GM23338 (cell line): Measurements from ENCODE around the gene CADPS. TPM values are rescaled to one million over a fixed set of nuclear protein-coding genes. Genes with fewer than 3 reads are reported as not detected.
A peak's percentile ranks its signal among the peaks of the same experiment; 100 is the strongest.

ENCODE experiments used
- ATAC-seq: fragments of 200-7000 bp; cut with Tn5 transposase; 3 replicates; pipeline ENCODE4 v1.9.1; 2020
- DNase-seq: peaks from one replicate; pipeline ENCODE4 v3.0.0-alpha.2; 2015; ENCODE audit warnings: low spot score
- H2AFZ ChIP-seq: fragments of 200-600 bp; sonication (generic); 2 replicates; pipeline ENCODE4 v1.8.0; 2016; ENCODE audit warnings: antibody characterized with exemption, mild to moderate bottlenecking, moderate library complexity
- H3F3A ChIP-seq: fragments of 200-600 bp; sonication (generic); replicated peaks from 2 replicates; pipeline ENCODE4 v1.8.0; 2017; ENCODE audit warnings: antibody characterized with exemption, mixed run types, low read depth
- H3K27ac ChIP-seq: fragments of 200-600 bp; sonication (generic); 2 replicates; pipeline ENCODE4 v1.6.1; 2016; ENCODE audit warnings: low read depth
- H3K27me3 ChIP-seq: fragments of 200-600 bp; sonication (generic); 2 replicates; pipeline ENCODE4 v1.8.0; 2016; ENCODE audit warnings: mild to moderate bottlenecking, mixed run types, moderate library complexity; ENCODE audit not compliant: insufficient read depth
- H3K36me3 ChIP-seq: fragments of 200-600 bp; sonication (generic); 2 replicates; pipeline ENCODE4 v1.8.0; 2016; ENCODE audit warnings: mild to moderate bottlenecking; ENCODE audit not compliant: insufficient read depth
- H3K4me1 ChIP-seq: fragments of 200-600 bp; sonication (generic); 2 replicates; pipeline ENCODE4 v1.8.0; 2016; ENCODE audit warnings: mild to moderate bottlenecking, moderate library complexity; ENCODE audit not compliant: insufficient read depth
- H3K4me2 ChIP-seq: fragments of 200-600 bp; sonication (generic); 2 replicates; pipeline ENCODE4 v1.7.1; 2017; ENCODE audit warnings: mixed run types
- H3K4me3 ChIP-seq: fragments of 200-600 bp; sonication (generic); 2 replicates; pipeline ENCODE4 v1.6.1; 2016; ENCODE audit warnings: mixed run types
- H3K79me2 ChIP-seq: fragments of 200-600 bp; sonication (generic); replicated peaks from 2 replicates; pipeline ENCODE4 v1.8.0; 2017; ENCODE audit warnings: mild to moderate bottlenecking; ENCODE audit not compliant: insufficient read depth
- H3K9me2 ChIP-seq: fragments of 200-600 bp; sonication (generic); 2 replicates; pipeline ENCODE4 v1.8.0; 2017; ENCODE audit not compliant: insufficient read depth
- H4K20me1 ChIP-seq: fragments of 200-600 bp; sonication (generic); replicated peaks from 2 replicates; pipeline ENCODE4 v1.8.0; 2017; ENCODE audit warnings: mild to moderate bottlenecking; ENCODE audit not compliant: insufficient read depth
- H3K27ac Mint-ChIP-seq: 2 replicates; pipeline ENCODE4 v1.8.0; 2020; ENCODE audit warnings: inconsistent platforms, mild to moderate bottlenecking, moderate library complexity, mixed read lengths
- H3K27me3 Mint-ChIP-seq: 3 replicates; pipeline ENCODE4 v1.8.0; 2022; ENCODE audit warnings: low read depth, mild to moderate bottlenecking, moderate library complexity, mixed read lengths, inconsistent platforms; ENCODE audit not compliant: insufficient read depth, poor library complexity
- H3K36me3 Mint-ChIP-seq: 3 replicates; pipeline ENCODE4 v1.8.0; 2021; ENCODE audit warnings: low read depth, mild to moderate bottlenecking, inconsistent platforms, moderate library complexity, mixed read lengths
- H3K4me1 Mint-ChIP-seq: 3 replicates; pipeline ENCODE4 v1.8.0; 2020; ENCODE audit warnings: mild to moderate bottlenecking, inconsistent platforms, mixed read lengths
- H3K4me3 Mint-ChIP-seq: 3 replicates; pipeline ENCODE4 v1.8.0; 2021; ENCODE audit warnings: moderate library complexity, mild to moderate bottlenecking, inconsistent platforms, mixed read lengths
- H3K9me3 Mint-ChIP-seq: 3 replicates; pipeline ENCODE4 v1.8.0; 2020; ENCODE audit warnings: moderate library complexity, mild to moderate bottlenecking, inconsistent platforms, mixed read lengths
- CREB1 ChIP-seq: fragments of 250-450 bp; sonication (Bioruptor Pico); IDR thresholded peaks from 2 replicates; pipeline ENCODE4 v1.5.0; 2020; ENCODE audit warnings: low read depth, mild to moderate bottlenecking, moderate library complexity
- EZH2phosphoT487 ChIP-seq: fragments of 200-600 bp; sonication (generic); IDR thresholded peaks from one replicate; pipeline ENCODE4 v1.8.1; 2018; ENCODE audit warnings: antibody characterized with exemption; ENCODE audit not compliant: unreplicated experiment
- NANOG ChIP-seq: IDR thresholded peaks from 2 replicates; pipeline ENCODE4 v1.6.1; 2016; ENCODE audit warnings: antibody characterized with exemption, borderline replicate concordance
- POLR2AphosphoS5 ChIP-seq: IDR thresholded peaks from 2 replicates; pipeline ENCODE4 v1.6.1; 2016; ENCODE audit warnings: antibody characterized with exemption, low read depth
- STAT1 ChIP-seq: IDR thresholded peaks from one replicate; pipeline ENCODE4 v1.6.1; 2016; ENCODE audit warnings: antibody characterized with exemption; ENCODE audit not compliant: unreplicated experiment
- ZNF114 ChIP-seq: fragments of 250-450 bp; sonication (Bioruptor Pico); IDR thresholded peaks from 2 replicates; pipeline ENCODE4 v1.5.0; 2020; ENCODE audit warnings: mild to moderate bottlenecking, moderate library complexity
- polyA plus RNA-seq: library from polyadenylated mRNA; unstranded; fragments of >200 nt; fragmentation: Nextera tagmentation; extraction: Ambion mirVana; gene quantifications from 2 replicates; pipeline ENCODE4 v1.2.1, GENCODE V29; 2016
- total RNA-seq: library from RNA; depleted of rRNA; stranded (reverse); fragments of >200 nt; shearing (Covaris generic); gene quantifications from 2 replicates; pipeline ENCODE4 v1.2.3, GENCODE V29; 2014
- TF ChIP-seq, protein P1 (sequence below): IDR thresholded peaks from 2 replicates; pipeline ENCODE4 v1.6.1; 2016; ENCODE audit warnings: antibody characterized with exemption
- TF ChIP-seq, protein P2 (sequence below): IDR thresholded peaks from one replicate; pipeline ENCODE4 v1.6.1; 2018; ENCODE audit warnings: antibody characterized with exemption; ENCODE audit not compliant: unreplicated experiment
- TF ChIP-seq, protein P3 (sequence below), 2 experiments: fragments of 200-600 bp in 1 of 2; sonication (generic) in 1 of 2; conservative IDR thresholded peaks; 2 replicates each; pipeline versions ENCODE4 v1.5.1 to v1.6.1; 2016 to 2017; ENCODE audit warnings: antibody characterized with exemption in 2 of 2, low read depth in 2 of 2, mild to moderate bottlenecking in 2 of 2, moderate library complexity in 1 of 2
- TF ChIP-seq, protein P4 (sequence below): fragments of 250-450 bp; sonication (Bioruptor Pico); IDR thresholded peaks from 2 replicates; pipeline ENCODE4 v1.5.0; 2020; ENCODE audit warnings: mild to moderate bottlenecking, moderate library complexity

The CADPS gene
- total and polyA plus RNA-seq, 2 experiments from 2014 or later, result 14.7 to 22.0 TPM

DNA sequence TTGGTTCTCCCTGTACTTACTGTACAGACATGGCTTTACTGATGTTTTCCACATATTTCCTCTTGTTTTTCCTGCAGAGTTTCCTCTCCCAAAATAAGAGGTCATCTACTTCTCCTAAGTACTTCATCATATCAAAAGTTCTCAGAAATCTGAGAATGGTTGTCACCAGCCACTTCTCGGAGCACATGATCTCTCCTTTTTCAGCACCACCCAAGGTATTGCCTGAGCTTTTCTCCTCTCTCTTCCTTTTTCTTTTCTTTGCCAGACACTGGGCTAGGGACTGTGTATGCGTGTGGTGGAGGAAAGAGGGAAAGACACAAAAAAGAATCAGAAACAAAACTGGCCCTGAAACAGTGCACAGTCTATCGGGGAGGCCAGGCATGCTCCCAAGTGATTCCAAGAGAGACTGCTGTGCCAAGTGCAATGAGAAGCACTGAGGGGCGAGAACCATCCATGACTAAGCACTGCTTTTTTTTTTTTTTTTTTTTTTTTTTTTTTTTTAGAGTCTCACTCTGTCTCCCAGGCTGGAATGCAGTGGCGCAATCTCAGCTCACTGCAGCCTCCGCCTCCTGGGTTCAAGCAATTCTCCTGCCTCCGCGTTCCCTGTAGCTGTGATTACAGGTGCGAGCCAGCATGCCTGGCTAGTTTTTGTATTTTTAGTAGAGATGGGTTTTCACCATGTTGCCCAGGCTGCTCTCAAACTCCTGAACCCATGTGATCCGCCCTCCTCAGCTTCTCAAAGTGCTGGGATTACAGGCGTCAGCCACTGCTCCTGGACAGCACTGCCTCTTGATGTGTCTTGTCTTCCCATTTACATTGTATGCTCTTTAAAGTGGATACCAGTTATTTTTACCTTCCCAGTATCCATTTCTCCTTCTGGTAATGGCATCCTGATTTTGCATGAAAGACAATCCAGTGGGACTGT, 307.9 kb downstream of the CADPS start:
- Histone ChIP-seq H2AFZ (no peak overlapping the region), H4K20me1 (no peaks in the 10 kb centered on the region), H3K36me3 (no peaks in the 10 kb centered on the region), H3F3A (no peaks in the 10 kb centered on the region), H3K79me2 (no peaks in the 10 kb centered on the region), H3K4me1 (no peaks in the 10 kb centered on the region), H3K4me2 (no peak overlapping the region), H3K9me2 (no peaks in the 10 kb centered on the region), H3K27ac (no peak overlapping the region), H3K4me3 (no peak overlapping the region), H3K27me3 (no peaks in the 10 kb centered on the region)
- H3K9me3 Mint-ChIP-seq, result no peaks in the 10 kb centered on the region
- H3K4me1 Mint-ChIP-seq, result peaks cover 3% of the 10 kb centered on the region
- TF ChIP-seq, protein P1, sequence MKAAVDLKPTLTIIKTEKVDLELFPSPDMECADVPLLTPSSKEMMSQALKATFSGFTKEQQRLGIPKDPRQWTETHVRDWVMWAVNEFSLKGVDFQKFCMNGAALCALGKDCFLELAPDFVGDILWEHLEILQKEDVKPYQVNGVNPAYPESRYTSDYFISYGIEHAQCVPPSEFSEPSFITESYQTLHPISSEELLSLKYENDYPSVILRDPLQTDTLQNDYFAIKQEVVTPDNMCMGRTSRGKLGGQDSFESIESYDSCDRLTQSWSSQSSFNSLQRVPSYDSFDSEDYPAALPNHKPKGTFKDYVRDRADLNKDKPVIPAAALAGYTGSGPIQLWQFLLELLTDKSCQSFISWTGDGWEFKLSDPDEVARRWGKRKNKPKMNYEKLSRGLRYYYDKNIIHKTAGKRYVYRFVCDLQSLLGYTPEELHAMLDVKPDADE, result no peak
- TF ChIP-seq EZH2phosphoT487 (no peak), STAT1 (no peak), CREB1 (no peak), POLR2AphosphoS5 (no peak), NANOG (no peak), ZNF114 (CRISPR knock-in tag) (no peak)
- TF ChIP-seq, protein P2, sequence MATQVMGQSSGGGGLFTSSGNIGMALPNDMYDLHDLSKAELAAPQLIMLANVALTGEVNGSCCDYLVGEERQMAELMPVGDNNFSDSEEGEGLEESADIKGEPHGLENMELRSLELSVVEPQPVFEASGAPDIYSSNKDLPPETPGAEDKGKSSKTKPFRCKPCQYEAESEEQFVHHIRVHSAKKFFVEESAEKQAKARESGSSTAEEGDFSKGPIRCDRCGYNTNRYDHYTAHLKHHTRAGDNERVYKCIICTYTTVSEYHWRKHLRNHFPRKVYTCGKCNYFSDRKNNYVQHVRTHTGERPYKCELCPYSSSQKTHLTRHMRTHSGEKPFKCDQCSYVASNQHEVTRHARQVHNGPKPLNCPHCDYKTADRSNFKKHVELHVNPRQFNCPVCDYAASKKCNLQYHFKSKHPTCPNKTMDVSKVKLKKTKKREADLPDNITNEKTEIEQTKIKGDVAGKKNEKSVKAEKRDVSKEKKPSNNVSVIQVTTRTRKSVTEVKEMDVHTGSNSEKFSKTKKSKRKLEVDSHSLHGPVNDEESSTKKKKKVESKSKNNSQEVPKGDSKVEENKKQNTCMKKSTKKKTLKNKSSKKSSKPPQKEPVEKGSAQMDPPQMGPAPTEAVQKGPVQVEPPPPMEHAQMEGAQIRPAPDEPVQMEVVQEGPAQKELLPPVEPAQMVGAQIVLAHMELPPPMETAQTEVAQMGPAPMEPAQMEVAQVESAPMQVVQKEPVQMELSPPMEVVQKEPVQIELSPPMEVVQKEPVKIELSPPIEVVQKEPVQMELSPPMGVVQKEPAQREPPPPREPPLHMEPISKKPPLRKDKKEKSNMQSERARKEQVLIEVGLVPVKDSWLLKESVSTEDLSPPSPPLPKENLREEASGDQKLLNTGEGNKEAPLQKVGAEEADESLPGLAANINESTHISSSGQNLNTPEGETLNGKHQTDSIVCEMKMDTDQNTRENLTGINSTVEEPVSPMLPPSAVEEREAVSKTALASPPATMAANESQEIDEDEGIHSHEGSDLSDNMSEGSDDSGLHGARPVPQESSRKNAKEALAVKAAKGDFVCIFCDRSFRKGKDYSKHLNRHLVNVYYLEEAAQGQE, result no peak
- TF ChIP-seq, protein P3, sequence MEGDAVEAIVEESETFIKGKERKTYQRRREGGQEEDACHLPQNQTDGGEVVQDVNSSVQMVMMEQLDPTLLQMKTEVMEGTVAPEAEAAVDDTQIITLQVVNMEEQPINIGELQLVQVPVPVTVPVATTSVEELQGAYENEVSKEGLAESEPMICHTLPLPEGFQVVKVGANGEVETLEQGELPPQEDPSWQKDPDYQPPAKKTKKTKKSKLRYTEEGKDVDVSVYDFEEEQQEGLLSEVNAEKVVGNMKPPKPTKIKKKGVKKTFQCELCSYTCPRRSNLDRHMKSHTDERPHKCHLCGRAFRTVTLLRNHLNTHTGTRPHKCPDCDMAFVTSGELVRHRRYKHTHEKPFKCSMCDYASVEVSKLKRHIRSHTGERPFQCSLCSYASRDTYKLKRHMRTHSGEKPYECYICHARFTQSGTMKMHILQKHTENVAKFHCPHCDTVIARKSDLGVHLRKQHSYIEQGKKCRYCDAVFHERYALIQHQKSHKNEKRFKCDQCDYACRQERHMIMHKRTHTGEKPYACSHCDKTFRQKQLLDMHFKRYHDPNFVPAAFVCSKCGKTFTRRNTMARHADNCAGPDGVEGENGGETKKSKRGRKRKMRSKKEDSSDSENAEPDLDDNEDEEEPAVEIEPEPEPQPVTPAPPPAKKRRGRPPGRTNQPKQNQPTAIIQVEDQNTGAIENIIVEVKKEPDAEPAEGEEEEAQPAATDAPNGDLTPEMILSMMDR (conservative IDR thresholded peaks at IDR 0.05; ENCODE audit: low read depth in 2 of 2), result no peak
- TF ChIP-seq, protein P4, sequence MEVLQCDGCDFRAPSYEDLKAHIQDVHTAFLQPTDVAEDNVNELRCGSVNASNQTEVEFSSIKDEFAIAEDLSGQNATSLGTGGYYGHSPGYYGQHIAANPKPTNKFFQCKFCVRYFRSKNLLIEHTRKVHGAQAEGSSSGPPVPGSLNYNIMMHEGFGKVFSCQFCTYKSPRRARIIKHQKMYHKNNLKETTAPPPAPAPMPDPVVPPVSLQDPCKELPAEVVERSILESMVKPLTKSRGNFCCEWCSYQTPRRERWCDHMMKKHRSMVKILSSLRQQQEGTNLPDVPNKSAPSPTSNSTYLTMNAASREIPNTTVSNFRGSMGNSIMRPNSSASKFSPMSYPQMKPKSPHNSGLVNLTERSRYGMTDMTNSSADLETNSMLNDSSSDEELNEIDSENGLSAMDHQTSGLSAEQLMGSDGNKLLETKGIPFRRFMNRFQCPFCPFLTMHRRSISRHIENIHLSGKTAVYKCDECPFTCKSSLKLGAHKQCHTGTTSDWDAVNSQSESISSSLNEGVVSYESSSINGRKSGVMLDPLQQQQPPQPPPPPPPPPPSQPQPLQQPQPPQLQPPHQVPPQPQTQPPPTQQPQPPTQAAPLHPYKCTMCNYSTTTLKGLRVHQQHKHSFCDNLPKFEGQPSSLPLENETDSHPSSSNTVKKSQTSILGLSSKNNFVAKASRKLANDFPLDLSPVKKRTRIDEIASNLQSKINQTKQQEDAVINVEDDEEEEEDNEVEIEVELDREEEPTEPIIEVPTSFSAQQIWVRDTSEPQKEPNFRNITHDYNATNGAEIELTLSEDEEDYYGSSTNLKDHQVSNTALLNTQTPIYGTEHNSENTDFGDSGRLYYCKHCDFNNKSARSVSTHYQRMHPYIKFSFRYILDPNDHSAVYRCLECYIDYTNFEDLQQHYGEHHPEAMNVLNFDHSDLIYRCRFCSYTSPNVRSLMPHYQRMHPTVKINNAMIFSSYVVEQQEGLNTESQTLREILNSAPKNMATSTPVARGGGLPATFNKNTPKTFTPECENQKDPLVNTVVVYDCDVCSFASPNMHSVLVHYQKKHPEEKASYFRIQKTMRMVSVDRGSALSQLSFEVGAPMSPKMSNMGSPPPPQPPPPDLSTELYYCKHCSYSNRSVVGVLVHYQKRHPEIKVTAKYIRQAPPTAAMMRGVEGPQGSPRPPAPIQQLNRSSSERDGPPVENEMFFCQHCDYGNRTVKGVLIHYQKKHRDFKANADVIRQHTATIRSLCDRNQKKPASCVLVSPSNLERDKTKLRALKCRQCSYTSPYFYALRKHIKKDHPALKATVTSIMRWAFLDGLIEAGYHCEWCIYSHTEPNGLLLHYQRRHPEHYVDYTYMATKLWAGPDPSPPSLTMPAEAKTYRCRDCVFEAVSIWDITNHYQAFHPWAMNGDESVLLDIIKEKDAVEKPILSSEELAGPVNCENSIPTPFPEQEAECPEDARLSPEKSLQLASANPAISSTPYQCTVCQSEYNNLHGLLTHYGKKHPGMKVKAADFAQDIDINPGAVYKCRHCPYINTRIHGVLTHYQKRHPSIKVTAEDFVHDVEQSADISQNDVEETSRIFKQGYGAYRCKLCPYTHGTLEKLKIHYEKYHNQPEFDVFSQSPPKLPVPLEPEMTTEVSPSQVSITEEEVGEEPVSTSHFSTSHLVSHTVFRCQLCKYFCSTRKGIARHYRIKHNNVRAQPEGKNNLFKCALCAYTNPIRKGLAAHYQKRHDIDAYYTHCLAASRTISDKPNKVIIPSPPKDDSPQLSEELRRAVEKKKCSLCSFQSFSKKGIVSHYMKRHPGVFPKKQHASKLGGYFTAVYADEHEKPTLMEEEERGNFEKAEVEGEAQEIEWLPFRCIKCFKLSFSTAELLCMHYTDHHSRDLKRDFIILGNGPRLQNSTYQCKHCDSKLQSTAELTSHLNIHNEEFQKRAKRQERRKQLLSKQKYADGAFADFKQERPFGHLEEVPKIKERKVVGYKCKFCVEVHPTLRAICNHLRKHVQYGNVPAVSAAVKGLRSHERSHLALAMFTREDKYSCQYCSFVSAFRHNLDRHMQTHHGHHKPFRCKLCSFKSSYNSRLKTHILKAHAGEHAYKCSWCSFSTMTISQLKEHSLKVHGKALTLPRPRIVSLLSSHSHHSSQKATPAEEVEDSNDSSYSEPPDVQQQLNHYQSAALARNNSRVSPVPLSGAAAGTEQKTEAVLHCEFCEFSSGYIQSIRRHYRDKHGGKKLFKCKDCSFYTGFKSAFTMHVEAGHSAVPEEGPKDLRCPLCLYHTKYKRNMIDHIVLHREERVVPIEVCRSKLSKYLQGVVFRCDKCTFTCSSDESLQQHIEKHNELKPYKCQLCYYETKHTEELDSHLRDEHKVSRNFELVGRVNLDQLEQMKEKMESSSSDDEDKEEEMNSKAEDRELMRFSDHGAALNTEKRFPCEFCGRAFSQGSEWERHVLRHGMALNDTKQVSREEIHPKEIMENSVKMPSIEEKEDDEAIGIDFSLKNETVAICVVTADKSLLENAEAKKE (CRISPR knock-in tag), result no peak
- H3K36me3 Mint-ChIP-seq, result no peaks in the 10 kb centered on the region
- no peak overlapping the region for H3K4me3 Mint-ChIP-seq
- H3K27ac Mint-ChIP-seq, result peak overlapping the region; percentile 5; the same call in 1 of the 2 replicates
- H3K27me3 Mint-ChIP-seq, result peaks cover 4% of the 10 kb centered on the region
- DNase-seq (no peak), ATAC-seq (peak; percentile 36; the same call in 2 of the 3 replicates)
